ENCODE data around the gene PTPRM. TPM values are rescaled to one million over a fixed set of nuclear protein-coding genes. Genes with fewer than 3 reads are reported as not detected.

PTPRM gene
- total and polyA plus RNA-seq, 2 of the 8 experiments (the other 6 are each of a cell fraction or from before 2014, with no cell fraction given): 4.1 to 7.0 TPM

DNA sequence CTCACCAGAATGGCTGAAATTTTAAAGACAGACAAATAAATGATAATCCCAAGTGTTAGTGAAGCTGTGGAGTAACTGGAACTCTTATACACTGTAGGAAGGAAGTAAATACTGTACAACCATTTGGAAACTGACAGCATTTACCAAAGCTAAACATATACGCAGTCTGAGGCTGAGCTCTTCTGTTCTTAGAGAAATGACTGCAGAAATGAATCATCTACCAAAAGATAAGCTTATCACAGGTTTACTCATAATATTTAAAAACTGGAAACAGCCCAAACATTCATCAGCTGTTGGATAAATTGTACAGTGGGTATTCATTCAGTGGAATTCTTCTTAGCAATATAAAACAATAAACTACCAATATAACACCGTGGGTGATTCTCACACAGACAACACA lies 824.0 kb downstream of the PTPRM start (continued):
- no peak for TF ChIP-seq CHD1 (IDR thresholded peaks at IDR 0.05; ENCODE audit: low read depth, low read length)
- TF ChIP-seq RNF2 (IDR thresholded peaks at IDR 0.05; ENCODE audit: borderline replicate concordance, low read depth, low read length, missing control alignments, poor library complexity, severe bottlenecking): no peak
